T-cell (primary cell): ENCODE results near the gene PPP1R3A. TPM values are rescaled to one million over a fixed set of nuclear protein-coding genes. Genes with fewer than 3 reads are reported as not detected.

Experiments used
- ATAC-seq, 4 experiments: fragments of 200-7000 bp in 3 of 4; fragments of 150-1000 bp in 1 of 4; cut with Tn5 transposase; replicated peaks in 1 of 4; 1 replicate in 3 of 4; 2 replicates in 1 of 4; pipeline ENCODE4 v1.10.0; 2021; ENCODE audit warnings: moderate library complexity in 3 of 4, mild to moderate bottlenecking in 2 of 4, moderate number of reproducible peaks in 1 of 4
- CTCF ChIA-PET, 2 donors: fragments of 300-600 bp; sonication (Branson Sonifier 250); formaldehyde crosslinking; loops; one replicate each; lab custom pipeline; 2022; ENCODE audit warnings: antibody characterized with exemption in 2 of 2; lab: Charles Lee
- POLR2A ChIA-PET, 2 donors: fragments of 300-600 bp; sonication (Branson Sonifier 250); formaldehyde crosslinking; loops; one replicate each; lab custom pipeline; 2022; ENCODE audit warnings: antibody characterized with exemption in 2 of 2; lab: Charles Lee
- DNase-seq, 35 experiments: peaks; one replicate each; pipeline versions ENCODE4 v3.0.0 to v3.0.0-alpha.2; 2013 to 2023
- H3K27ac ChIP-seq: one replicate; pipeline ENCODE4 v1.5.1; 2013; ENCODE audit warnings: low read length
- H3K27me3 ChIP-seq, 2 experiments: replicated peaks in 1 of 2; 1 replicate in 1 of 2; 2 replicates in 1 of 2; pipeline versions ENCODE4 v1.6.1 to v1.7.0; 2013; ENCODE audit warnings: low read length in 1 of 2, mixed read lengths in 1 of 2; ENCODE audit not compliant: control insufficient read depth in 2 of 2, insufficient read depth in 2 of 2; ENCODE audit errors: extremely low read depth in 1 of 2
- H3K36me3 ChIP-seq, 2 donors: 1 replicate in 1 of 2; 2 replicates in 1 of 2; pipeline versions ENCODE4 v1.6.1 to v1.7.0; 2013; ENCODE audit warnings: low read length in 1 of 2; ENCODE audit not compliant: control insufficient read depth in 2 of 2, insufficient read depth in 1 of 2; ENCODE audit errors: extremely low read depth in 1 of 2
- H3K4me1 ChIP-seq, 2 experiments: 1 replicate in 1 of 2; 2 replicates in 1 of 2; pipeline versions ENCODE4 v1.6.1 to v1.7.0; 2013; ENCODE audit warnings: low read length in 2 of 2, mixed read lengths in 1 of 2; ENCODE audit not compliant: insufficient read depth in 2 of 2, control insufficient read depth in 1 of 2; ENCODE audit errors: extremely low read depth in 1 of 2
- H3K4me3 ChIP-seq, 2 donors: 1 replicate in 1 of 2; 2 replicates in 1 of 2; pipeline versions ENCODE4 v1.5.1 to v1.7.0; 2013; ENCODE audit warnings: mild to moderate bottlenecking in 2 of 2, low read length in 1 of 2, moderate library complexity in 1 of 2; ENCODE audit not compliant: control insufficient read depth in 1 of 2; ENCODE audit errors: extremely low read depth in 1 of 2
- H3K9me3 ChIP-seq: 2 replicates; pipeline ENCODE4 v1.7.0; 2013
- H3K27ac Mint-ChIP-seq, 2 donors: one replicate each; pipeline ENCODE4 v1.8.0; 2020 to 2021; ENCODE audit warnings: mild to moderate bottlenecking in 2 of 2, mixed read lengths in 2 of 2
- H3K27me3 Mint-ChIP-seq, 2 donors: one replicate each; pipeline ENCODE4 v1.8.0; 2021 to 2022; ENCODE audit warnings: mixed read lengths in 2 of 2
- H3K36me3 Mint-ChIP-seq: one replicate; pipeline ENCODE4 v1.8.0; 2021; ENCODE audit warnings: mixed read lengths
- H3K4me1 Mint-ChIP-seq, 3 donors: one replicate each; pipeline ENCODE4 v1.8.0; 2020 to 2022; ENCODE audit warnings: mixed read lengths in 3 of 3, mild to moderate bottlenecking in 1 of 3
- H3K4me3 Mint-ChIP-seq, 3 donors: one replicate each; pipeline ENCODE4 v1.8.0; 2020 to 2022; ENCODE audit warnings: mild to moderate bottlenecking in 3 of 3, mixed read lengths in 3 of 3, moderate library complexity in 3 of 3
- H3K9me3 Mint-ChIP-seq, 3 donors: one replicate each; pipeline ENCODE4 v1.8.0; 2020 to 2022; ENCODE audit warnings: mixed read lengths in 3 of 3
- WGBS: methylation state at CpG from one replicate; pipeline ENCODE4 v1.1.5; 2013; ENCODE audit warnings: missing lambda C conversion rate; ENCODE audit not compliant: insufficient coverage; 5-methylcytosine and 5-hydroxymethylcytosine counted together
- total RNA-seq, 35 experiments: library from RNA in 6 of 35; stranded (reverse) in 6 of 35; fragments of 120-200 nt in 1 of 35; gene quantifications; one replicate each; pipeline versions ENCODE4 v1.2.1 to v1.2.4 and lab custom pipeline; 2013 to 2026

Gene PPP1R3A
- total RNA-seq, 5 donors from 2014 or later (not counting 1 experiment from before 2014, with no cell fraction given): not detected

DNA sequence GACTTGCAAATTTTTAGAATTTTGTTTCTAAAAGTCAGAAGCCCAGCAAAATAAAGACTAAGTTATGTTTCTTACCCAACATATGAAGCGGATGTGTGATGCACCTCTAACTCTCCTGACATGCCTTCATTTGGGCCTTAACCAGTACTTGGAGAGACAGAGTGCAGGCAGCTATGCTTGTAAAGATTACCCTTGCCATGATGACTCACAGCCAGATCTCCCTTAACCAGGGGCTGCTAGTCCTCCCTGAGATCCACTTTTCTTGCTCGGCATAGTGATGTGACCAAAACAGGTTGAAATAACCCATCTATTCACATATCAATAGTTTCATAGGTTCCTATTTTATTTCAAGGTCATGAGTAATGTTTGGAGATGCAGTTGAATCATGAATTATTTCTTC, 43.6 kb downstream of the PPP1R3A start:
- H3K4me3 ChIP-seq: no peak overlapping the region
- H3K4me3 Mint-ChIP-seq: no peak overlapping the region
- H3K36me3 Mint-ChIP-seq: no peaks in the 10 kb centered on the region
- ATAC-seq (no peak), DNase-seq (no peak)
- peaks cover 0 to 15% (median 0%) of the 10 kb centered on the region in 3 donors for H3K9me3 Mint-ChIP-seq
- POLR2A ChIA-PET: no interaction called here
- H3K27ac Mint-ChIP-seq: no peak overlapping the region
- no peak overlapping the region for H3K27ac ChIP-seq
- no peaks in the 10 kb centered on the region for H3K27me3 Mint-ChIP-seq
- no CpG with 5 or more reads among the region's 2 CpGs for WGBS
- no peaks in the 10 kb centered on the region for H3K36me3 ChIP-seq
- H3K9me3 ChIP-seq: no peaks in the 10 kb centered on the region
- H3K27me3 ChIP-seq: no peaks in the 10 kb centered on the region
- CTCF ChIA-PET: no interaction called here
- no peaks in the 10 kb centered on the region for H3K4me1 ChIP-seq
- no peaks in the 10 kb centered on the region for H3K4me1 Mint-ChIP-seq

- Histone ChIP-seq H3K36me3 (no peaks in the 10 kb centered on the region), H3K27me3 (no peaks in the 10 kb centered on the region), H3K27ac (no peak overlapping the region), H3K4me3 (no peak overlapping the region), H3K4me1 (no peaks in the 10 kb centered on the region), H3K9me3 (no peaks in the 10 kb centered on the region)
- no peaks in the 10 kb centered on the region for H3K4me1 Mint-ChIP-seq
- ATAC-seq: no peak
- peaks cover 0 to 15% (median 0%) of the 10 kb centered on the region in 3 donors for H3K9me3 Mint-ChIP-seq
- no peak for DNase-seq
- no peaks in the 10 kb centered on the region for H3K36me3 Mint-ChIP-seq
- no peaks in the 10 kb centered on the region for H3K27me3 Mint-ChIP-seq
- WGBS: 75% methylated on average over 2 of the region's 2 CpGs
- no peak overlapping the region for H3K4me3 Mint-ChIP-seq
- ChIA-PET CTCF (no interaction called here), POLR2A (no interaction called here)
- H3K27ac Mint-ChIP-seq: no peak overlapping the region
Observed at GRCh38 chr7:113873554-113874151, 45.2 kb downstream of the PPP1R3A start.

DNA sequence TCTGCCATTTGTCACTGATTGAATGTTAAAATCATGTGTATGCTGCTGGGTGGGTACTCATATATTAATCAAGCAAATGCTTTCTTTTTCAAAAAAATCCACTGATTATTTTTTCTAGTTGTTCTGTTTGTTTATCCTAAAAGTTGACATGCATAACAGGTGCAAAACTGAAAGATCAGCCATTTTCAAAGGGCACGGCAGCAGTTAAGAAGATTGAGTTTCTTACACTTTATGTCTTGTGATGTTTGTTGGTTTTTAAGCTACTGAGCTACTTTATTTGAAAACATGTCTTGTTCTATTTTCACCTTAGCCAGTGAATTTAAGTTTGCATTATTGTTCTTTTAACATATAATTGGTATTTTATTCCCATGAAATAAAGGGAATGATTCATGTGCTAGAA, 45.8 kb downstream of the PPP1R3A start:
- no peaks in the 10 kb centered on the region for H3K36me3 ChIP-seq
- Mint-ChIP-seq H3K9me3 (peaks cover 0 to 12% (median 0%) of the 10 kb centered on the region in 3 donors), H3K4me1 (no peaks in the 10 kb centered on the region), H3K4me3 (no peak overlapping the region), H3K36me3 (no peaks in the 10 kb centered on the region), H3K27ac (no peak overlapping the region), H3K27me3 (no peaks in the 10 kb centered on the region)
- H3K27me3 ChIP-seq: no peaks in the 10 kb centered on the region
- POLR2A ChIA-PET: no interaction called here
- no CpG with 5 or more reads among the region's 1 CpG for WGBS
- no peaks in the 10 kb centered on the region for H3K4me1 ChIP-seq
- no peak for ATAC-seq
- no peaks in the 10 kb centered on the region for H3K9me3 ChIP-seq
- no peak overlapping the region for H3K4me3 ChIP-seq
- no peak overlapping the region for H3K27ac ChIP-seq
- no peak for DNase-seq
- CTCF ChIA-PET: no interaction called here

- Histone ChIP-seq H3K4me1 (no peaks in the 10 kb centered on the region), H3K36me3 (no peaks in the 10 kb centered on the region), H3K27me3 (no peaks in the 10 kb centered on the region), H3K4me3 (no peak overlapping the region), H3K27ac (no peak overlapping the region), H3K9me3 (no peaks in the 10 kb centered on the region)
- Mint-ChIP-seq H3K4me3 (no peak overlapping the region), H3K36me3 (no peaks in the 10 kb centered on the region), H3K9me3 (peaks cover 0 to 6% (median 4%) of the 10 kb centered on the region in 3 donors), H3K27me3 (no peaks in the 10 kb centered on the region), H3K27ac (no peak overlapping the region), H3K4me1 (no peaks in the 10 kb centered on the region)
- ChIA-PET CTCF (no interaction called here), POLR2A (no interaction called here)
- WGBS: no CpG with 5 or more reads among the region's 2 CpGs
- DNase-seq: no peak
- ATAC-seq: no peak
Observed at GRCh38 chr7:113867325-113867724, 51.5 kb downstream of the PPP1R3A start.

DNA sequence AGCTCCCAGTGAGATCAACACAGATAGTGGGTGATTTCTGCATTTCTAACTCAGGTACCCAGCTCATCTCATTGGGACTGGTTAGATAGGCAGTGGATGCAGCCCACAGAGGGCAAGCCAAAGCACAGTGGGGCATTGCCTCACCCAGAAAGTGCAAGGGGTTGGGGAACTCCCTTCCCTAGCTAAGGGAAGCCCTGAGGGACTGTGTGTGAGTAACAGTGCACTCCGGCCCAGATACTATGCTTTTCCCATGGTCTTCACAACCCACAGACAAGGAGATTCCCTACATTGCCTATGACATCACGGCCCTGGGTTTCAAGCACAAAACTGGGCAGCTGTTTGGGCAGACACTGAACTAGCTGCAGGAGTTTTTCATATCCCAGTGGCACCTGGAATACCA, 62.8 kb downstream of the PPP1R3A start:
- Mint-ChIP-seq H3K9me3 (peaks cover 5 to 17% (median 10%) of the 10 kb centered on the region in 3 donors), H3K36me3 (no peaks in the 10 kb centered on the region)
- POLR2A ChIA-PET: no interaction called here

GRCh38 chr7:113840954-113841353, 77.9 kb downstream of the PPP1R3A start:
- DNase-seq (no peak), ATAC-seq (no peak)
- no peaks in the 10 kb centered on the region for H3K4me1 ChIP-seq
- CTCF ChIA-PET: no interaction called here
- Mint-ChIP-seq H3K27me3 (no peaks in the 10 kb centered on the region), H3K9me3 (peaks cover 0 to 3% (median 0%) of the 10 kb centered on the region in 3 donors), H3K4me3 (no peak overlapping the region), H3K27ac (no peak overlapping the region), H3K4me1 (no peaks in the 10 kb centered on the region), H3K36me3 (no peaks in the 10 kb centered on the region)
- POLR2A ChIA-PET: no interaction called here
- no peak overlapping the region for H3K4me3 ChIP-seq
- no peaks in the 10 kb centered on the region for H3K9me3 ChIP-seq
- H3K27me3 ChIP-seq: no peaks in the 10 kb centered on the region
- H3K27ac ChIP-seq: no peak overlapping the region
- no CpG with 5 or more reads among the region's 3 CpGs for WGBS
- no peaks in the 10 kb centered on the region for H3K36me3 ChIP-seq

More for the DNA sequence above, 62.8 kb downstream of the PPP1R3A start:
- WGBS: 72% methylated on average over 2 of the region's 2 CpGs
- H3K4me3 Mint-ChIP-seq: no peak overlapping the region
- Histone ChIP-seq H3K36me3 (no peaks in the 10 kb centered on the region), H3K9me3 (no peaks in the 10 kb centered on the region), H3K4me3 (no peak overlapping the region), H3K4me1 (no peaks in the 10 kb centered on the region), H3K27ac (no peak overlapping the region), H3K27me3 (no peaks in the 10 kb centered on the region)
- H3K27me3 Mint-ChIP-seq: no peaks in the 10 kb centered on the region
- DNase-seq (no peak), ATAC-seq (no peak)
- H3K4me1 Mint-ChIP-seq: no peaks in the 10 kb centered on the region
- no peak overlapping the region for H3K27ac Mint-ChIP-seq
- CTCF ChIA-PET: no interaction called here

DNA sequence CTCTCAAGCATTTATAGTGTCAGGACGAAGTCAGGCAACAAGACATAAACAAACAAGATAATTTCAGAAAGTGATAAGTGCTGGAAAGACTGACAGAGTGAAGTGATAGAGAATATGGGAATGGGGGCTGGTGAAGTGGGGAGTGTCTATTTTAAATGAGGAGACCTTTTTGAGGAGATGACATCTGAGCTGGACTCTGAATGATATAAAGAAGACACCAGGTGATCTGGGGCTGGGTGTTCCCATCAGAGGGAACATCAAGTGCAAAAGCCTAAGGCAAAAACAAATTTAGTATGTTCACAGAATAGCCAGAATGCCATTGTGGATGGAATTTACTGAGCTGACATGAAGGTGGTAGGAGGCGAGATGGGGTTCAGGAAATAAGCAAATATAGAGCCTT, 83.4 kb downstream of the PPP1R3A start:
- Histone ChIP-seq H3K27me3 (no peaks in the 10 kb centered on the region), H3K4me1 (no peaks in the 10 kb centered on the region), H3K9me3 (no peaks in the 10 kb centered on the region), H3K27ac (no peak overlapping the region), H3K36me3 (no peaks in the 10 kb centered on the region), H3K4me3 (no peak overlapping the region)
- Mint-ChIP-seq H3K4me3 (no peak overlapping the region), H3K9me3 (no peaks in the 10 kb centered on the region), H3K27me3 (no peaks in the 10 kb centered on the region), H3K36me3 (no peaks in the 10 kb centered on the region), H3K27ac (no peak overlapping the region), H3K4me1 (no peaks in the 10 kb centered on the region)
- DNase-seq (no peak), ATAC-seq (no peak)
- ChIA-PET POLR2A (no interaction called here), CTCF (interaction anchor here in 1 of 2 donors (1.2 kb wide), 1 partner anchor 19 kb away, joined by 3 read pairs; no protein-coding TSS in a partner anchor)
- no CpG with 5 or more reads among the region's 2 CpGs for WGBS
